SU-DHL-6 (cell line): ENCODE measurements around the gene KDELR3.

ENCODE experiments used
- EZH2phosphoT487 ChIP-seq: fragments of 200-600 bp; sonication (generic), shearing (Covaris generic); conservative IDR thresholded peaks from 2 replicates; pipeline ENCODE4 v1.6.1; 2018; ENCODE audit warnings: mild to moderate bottlenecking, antibody characterized with exemption, low read length, moderate library complexity, mixed read lengths
- TF ChIP-seq, protein P1 (sequence below): fragments of 200-600 bp; sonication (generic); IDR thresholded peaks from one replicate; pipeline ENCODE4 v1.5.1; 2017; ENCODE audit warnings: antibody characterized with exemption, mild to moderate bottlenecking, low read length, moderate library complexity; ENCODE audit not compliant: insufficient read depth, poor library complexity, severe bottlenecking

DNA sequence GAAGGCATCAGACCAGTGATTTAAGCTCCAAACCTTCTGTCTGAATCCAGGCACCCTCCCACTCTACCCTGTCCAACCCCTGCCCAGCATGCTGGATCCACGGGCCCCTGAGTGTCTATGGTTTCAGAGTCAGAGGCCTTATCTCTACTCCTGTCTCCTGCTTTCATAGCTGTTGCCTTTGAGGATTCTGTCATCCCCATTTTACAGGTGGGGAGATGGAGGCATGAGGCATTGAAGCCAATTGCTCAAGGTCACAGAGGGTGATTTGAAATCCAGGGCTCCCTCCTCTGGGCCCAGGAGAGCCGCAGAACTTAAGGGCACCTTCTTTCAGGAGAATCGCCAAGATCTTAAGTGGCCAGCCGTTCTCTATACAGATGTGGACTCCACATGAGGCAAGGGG is 16.0 kb upstream of the KDELR3 start:
- TF ChIP-seq, protein P1, sequence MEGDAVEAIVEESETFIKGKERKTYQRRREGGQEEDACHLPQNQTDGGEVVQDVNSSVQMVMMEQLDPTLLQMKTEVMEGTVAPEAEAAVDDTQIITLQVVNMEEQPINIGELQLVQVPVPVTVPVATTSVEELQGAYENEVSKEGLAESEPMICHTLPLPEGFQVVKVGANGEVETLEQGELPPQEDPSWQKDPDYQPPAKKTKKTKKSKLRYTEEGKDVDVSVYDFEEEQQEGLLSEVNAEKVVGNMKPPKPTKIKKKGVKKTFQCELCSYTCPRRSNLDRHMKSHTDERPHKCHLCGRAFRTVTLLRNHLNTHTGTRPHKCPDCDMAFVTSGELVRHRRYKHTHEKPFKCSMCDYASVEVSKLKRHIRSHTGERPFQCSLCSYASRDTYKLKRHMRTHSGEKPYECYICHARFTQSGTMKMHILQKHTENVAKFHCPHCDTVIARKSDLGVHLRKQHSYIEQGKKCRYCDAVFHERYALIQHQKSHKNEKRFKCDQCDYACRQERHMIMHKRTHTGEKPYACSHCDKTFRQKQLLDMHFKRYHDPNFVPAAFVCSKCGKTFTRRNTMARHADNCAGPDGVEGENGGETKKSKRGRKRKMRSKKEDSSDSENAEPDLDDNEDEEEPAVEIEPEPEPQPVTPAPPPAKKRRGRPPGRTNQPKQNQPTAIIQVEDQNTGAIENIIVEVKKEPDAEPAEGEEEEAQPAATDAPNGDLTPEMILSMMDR, result no peak
- no peak for TF ChIP-seq EZH2phosphoT487
